Progenitor cell of endocrine pancreas (in vitro differentiated cells): ENCODE measurements around the gene MREG. TPM values are rescaled to one million over a fixed set of nuclear protein-coding genes. Genes with fewer than 3 reads are reported as not detected.

Experiments
- DNase-seq: peaks from one replicate; pipeline ENCODE4 v3.0.0; 2021; ENCODE audit warnings: low spot score; ENCODE audit not compliant: unreplicated experiment
- H3K27ac Mint-ChIP-seq: 2 replicates; pipeline ENCODE4 v1.8.0; 2021; ENCODE audit warnings: mild to moderate bottlenecking, moderate library complexity, mixed read lengths
- H3K27me3 Mint-ChIP-seq: 2 replicates; pipeline ENCODE4 v1.8.0; 2021; ENCODE audit warnings: mixed read lengths
- H3K36me3 Mint-ChIP-seq: 2 replicates; pipeline ENCODE4 v1.8.0; 2022; ENCODE audit warnings: mixed read lengths; ENCODE audit not compliant: insufficient read depth
- H3K4me1 Mint-ChIP-seq: 2 replicates; pipeline ENCODE4 v1.8.0; 2021; ENCODE audit warnings: low read depth, mixed read lengths
- H3K4me3 Mint-ChIP-seq: 2 replicates; pipeline ENCODE4 v1.8.0; 2021; ENCODE audit warnings: low read depth, mild to moderate bottlenecking, moderate library complexity, mixed read lengths
- H3K9me3 Mint-ChIP-seq: 2 replicates; pipeline ENCODE4 v1.8.0; 2021; ENCODE audit warnings: low read depth, mixed read lengths
- total RNA-seq: library from RNA; stranded (reverse); gene quantifications from 2 replicates; pipeline ENCODE4 v1.2.1, GENCODE V29; 2021
- TF ChIP-seq, protein P1 (sequence below): fragments of 200-600 bp; sonication (generic); IDR thresholded peaks from one replicate; pipeline ENCODE4 v1.5.0; 2021; ENCODE audit warnings: antibody characterized with exemption, mild to moderate bottlenecking; ENCODE audit not compliant: unreplicated experiment

The MREG gene
- total RNA-seq, 1 donor from 2014 or later, result 26.8 TPM

DNA sequence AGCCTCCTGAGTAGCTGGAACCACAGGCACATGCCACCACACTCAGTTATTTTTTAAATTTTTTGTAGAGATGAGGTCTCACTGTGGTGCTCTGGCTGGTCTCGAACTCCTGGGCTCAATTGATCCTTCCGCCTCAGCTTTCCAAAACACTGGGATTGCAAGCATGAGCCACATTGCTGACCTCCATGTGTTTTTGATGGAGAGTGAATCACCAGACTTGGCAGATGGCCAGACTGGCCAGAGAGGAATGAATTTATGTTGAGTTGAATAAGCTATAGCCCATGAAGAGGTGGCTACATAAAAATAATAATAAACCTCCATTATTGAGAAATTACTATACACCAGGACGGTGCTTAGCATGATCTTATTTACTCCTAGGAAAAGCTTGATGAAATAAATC is 91.5 kb downstream of the MREG start:
- H3K9me3 Mint-ChIP-seq, result peaks cover under 1% of the 10 kb centered on the region
- H3K4me1 Mint-ChIP-seq, result peaks cover 31% of the 10 kb centered on the region
- H3K36me3 Mint-ChIP-seq, result no peaks in the 10 kb centered on the region
- DNase-seq, result no peak
- no peak overlapping the region for H3K27ac Mint-ChIP-seq
- TF ChIP-seq, protein P1, sequence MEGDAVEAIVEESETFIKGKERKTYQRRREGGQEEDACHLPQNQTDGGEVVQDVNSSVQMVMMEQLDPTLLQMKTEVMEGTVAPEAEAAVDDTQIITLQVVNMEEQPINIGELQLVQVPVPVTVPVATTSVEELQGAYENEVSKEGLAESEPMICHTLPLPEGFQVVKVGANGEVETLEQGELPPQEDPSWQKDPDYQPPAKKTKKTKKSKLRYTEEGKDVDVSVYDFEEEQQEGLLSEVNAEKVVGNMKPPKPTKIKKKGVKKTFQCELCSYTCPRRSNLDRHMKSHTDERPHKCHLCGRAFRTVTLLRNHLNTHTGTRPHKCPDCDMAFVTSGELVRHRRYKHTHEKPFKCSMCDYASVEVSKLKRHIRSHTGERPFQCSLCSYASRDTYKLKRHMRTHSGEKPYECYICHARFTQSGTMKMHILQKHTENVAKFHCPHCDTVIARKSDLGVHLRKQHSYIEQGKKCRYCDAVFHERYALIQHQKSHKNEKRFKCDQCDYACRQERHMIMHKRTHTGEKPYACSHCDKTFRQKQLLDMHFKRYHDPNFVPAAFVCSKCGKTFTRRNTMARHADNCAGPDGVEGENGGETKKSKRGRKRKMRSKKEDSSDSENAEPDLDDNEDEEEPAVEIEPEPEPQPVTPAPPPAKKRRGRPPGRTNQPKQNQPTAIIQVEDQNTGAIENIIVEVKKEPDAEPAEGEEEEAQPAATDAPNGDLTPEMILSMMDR, result no peak
- H3K27me3 Mint-ChIP-seq, result no peaks in the 10 kb centered on the region
- H3K4me3 Mint-ChIP-seq, result no peak overlapping the region

DNA sequence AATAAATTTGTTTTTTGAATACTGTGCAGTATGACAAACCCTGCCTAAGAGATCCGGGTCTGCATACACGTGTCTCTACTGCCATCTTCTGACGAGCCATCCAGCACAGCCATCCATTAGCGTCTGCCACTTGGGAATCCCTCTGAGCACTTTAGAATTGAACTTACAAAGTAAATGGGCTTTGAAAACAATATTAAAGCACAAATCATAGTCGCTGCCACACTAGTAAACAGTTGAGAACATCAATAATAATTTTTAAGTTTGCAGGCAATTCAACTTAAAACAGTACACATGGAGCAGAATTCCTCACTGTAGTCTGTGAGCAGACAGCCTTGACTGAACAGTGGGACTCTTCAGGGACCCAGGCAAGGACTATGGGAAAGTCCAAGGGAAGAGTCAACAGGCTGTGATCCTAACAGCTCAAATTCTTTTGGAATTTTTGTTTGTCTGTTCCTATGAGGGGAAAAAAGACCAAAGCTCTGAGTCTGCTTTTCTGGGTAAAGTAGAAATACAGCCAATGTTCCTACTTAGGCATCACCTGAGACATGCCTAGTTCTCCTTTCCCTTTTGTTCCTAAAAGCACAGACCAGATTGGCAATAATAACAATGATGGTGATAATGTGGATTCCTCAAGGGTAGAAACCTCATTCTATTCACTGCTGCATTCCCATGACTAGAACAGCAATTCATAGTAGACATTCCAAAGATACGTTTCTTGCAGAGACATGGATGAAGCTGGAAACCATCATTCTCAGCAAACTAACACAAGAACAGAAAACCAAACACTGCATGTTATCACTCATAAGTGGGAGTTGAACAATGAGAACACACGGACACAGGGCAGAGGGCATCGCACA is 92.9 kb downstream of the MREG start:
- DNase-seq, result peak; percentile 35
- TF ChIP-seq, protein P1, result peak; percentile 91
- Mint-ChIP-seq H3K27ac (peak overlapping the region; percentile 62), H3K4me3 (no peak overlapping the region), H3K36me3 (peaks cover 2% of the 10 kb centered on the region), H3K9me3 (peaks cover 3% of the 10 kb centered on the region), H3K27me3 (no peaks in the 10 kb centered on the region), H3K4me1 (peaks cover 28% of the 10 kb centered on the region)

DNA sequence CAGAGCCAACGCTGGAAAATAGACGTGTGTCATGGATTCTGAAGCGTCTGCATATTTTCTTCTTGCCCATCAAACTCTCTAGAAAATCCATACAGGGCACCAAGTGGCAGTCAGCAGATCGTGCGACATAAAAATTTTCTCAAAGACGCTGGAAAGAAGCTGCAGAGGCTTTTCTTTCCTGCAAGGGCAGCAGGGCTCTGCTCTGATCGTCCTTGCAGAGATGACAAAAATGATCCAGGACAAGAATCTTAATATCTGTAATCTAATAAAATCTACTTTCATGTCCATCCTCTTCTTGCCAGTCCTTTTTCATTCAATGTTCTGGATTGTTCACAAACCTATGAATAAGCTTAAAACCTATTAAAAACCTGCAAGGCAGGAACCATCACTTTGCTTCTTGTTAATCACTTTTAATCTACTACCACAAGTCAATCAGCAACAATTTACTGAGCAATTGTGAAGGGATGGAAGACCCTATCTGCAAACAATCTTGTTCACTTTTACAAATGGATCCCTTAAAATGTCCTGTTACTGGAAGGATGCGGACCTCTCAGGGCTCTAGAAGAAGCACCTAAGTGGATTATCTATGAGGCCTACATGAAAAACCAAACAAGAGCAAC is 93.6 kb downstream of the MREG start:
- no peak for DNase-seq
- no peaks in the 10 kb centered on the region for H3K27me3 Mint-ChIP-seq
- H3K27ac Mint-ChIP-seq, result no peak overlapping the region
- peaks cover 29% of the 10 kb centered on the region for H3K4me1 Mint-ChIP-seq
- peaks cover 4% of the 10 kb centered on the region for H3K36me3 Mint-ChIP-seq
- H3K9me3 Mint-ChIP-seq, result peaks cover 3% of the 10 kb centered on the region
- no peak overlapping the region for H3K4me3 Mint-ChIP-seq
- TF ChIP-seq, protein P1, result no peak

DNA sequence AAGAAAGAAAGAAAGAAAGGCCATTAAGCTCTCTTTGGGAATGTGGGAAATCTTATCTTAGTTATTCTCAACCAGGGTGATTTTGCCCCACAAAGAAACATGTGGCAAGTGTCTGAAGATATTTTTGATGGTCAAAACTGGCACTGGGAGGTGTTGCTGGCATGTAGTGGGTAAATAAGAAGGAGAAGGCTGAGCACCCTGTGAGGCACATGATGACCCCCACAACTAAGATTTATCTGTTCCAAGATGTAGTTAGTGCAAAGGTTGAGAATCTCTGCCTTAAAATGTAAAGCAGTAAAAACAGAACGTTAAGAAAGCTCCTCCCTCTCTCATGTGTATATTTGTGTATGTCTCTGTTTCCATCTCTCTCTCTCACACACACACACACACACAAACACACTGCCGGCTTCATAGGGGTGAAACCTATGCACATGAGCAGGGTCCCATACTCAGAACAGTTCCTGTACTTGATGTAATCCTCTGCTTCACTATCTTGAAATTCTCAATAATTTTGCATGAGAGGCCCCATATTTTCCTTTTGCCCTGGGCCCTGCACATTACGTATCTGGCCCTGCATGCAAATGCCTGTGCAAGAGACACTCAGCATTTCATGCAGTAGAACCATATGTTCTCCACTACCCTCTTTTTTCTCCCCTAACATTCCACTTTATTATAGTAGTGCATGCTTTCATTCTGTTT is 94.3 kb downstream of the MREG start:
- H3K36me3 Mint-ChIP-seq, result peaks cover 4% of the 10 kb centered on the region
- TF ChIP-seq, protein P1, result no peak
- DNase-seq, result no peak
- no peak overlapping the region for H3K4me3 Mint-ChIP-seq
- peaks cover 3% of the 10 kb centered on the region for H3K9me3 Mint-ChIP-seq
- H3K4me1 Mint-ChIP-seq, result peaks cover 31% of the 10 kb centered on the region
- H3K27ac Mint-ChIP-seq, result no peak overlapping the region
- H3K27me3 Mint-ChIP-seq, result no peaks in the 10 kb centered on the region

DNA sequence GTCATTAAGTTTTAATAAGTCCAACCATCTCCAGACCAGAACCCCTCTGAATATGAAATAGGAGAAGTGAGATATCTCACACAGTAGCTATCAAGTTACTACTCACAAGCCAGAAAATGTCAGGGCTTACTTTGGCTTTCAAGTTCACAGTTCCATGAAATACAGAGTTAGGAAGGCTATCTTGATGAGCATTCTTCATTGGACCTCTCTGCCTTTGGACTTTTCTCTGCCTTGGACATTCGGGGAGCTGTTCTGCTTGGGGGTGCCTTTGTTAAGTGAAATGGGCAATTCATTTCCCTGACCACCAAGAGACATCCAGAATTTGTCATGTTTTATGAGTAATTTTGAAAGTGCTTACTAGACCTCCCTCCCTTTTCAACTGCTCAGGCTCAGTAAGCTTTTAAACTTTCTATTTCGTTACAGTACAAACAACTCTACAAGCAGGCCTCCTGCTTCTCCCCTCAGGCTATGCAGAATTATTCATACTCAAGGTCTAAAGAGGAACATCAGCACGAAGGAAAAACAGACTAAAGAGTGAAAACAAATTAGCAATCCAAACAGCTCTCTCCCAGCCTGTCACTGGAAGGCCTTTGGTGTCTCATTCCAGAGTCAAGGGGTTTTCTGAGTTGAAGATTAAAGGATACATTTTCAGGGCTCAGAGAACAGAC is 95.3 kb downstream of the MREG start:
- TF ChIP-seq, protein P1, result no peak
- peaks cover 31% of the 10 kb centered on the region for H3K4me1 Mint-ChIP-seq
- H3K27ac Mint-ChIP-seq, result no peak overlapping the region
- DNase-seq, result no peak
- H3K27me3 Mint-ChIP-seq, result no peaks in the 10 kb centered on the region
- no peak overlapping the region for H3K4me3 Mint-ChIP-seq
- H3K9me3 Mint-ChIP-seq, result peaks cover 3% of the 10 kb centered on the region
- peaks cover 4% of the 10 kb centered on the region for H3K36me3 Mint-ChIP-seq
